HCT116 (cell line): ENCODE data around the gene AKT1. TPM values are rescaled to one million over a fixed set of nuclear protein-coding genes. Genes with fewer than 3 reads are reported as not detected.

ENCODE experiments used
- ATAC-seq: fragments of 200-7000 bp; cut with Tn5 transposase; 2 replicates; pipeline ENCODE4 v1.9.1; 2020; ENCODE audit warnings: mild to moderate bottlenecking, moderate library complexity
- BruUV-seq: library from RNA; stranded (reverse); fragments of 400-500 nt; replicated peaks from 2 replicates; lab custom pipeline; 2021; lab: Mats Ljungman, UMichigan
- CTCF ChIA-PET: fragments of 300-600 bp; sonication (Branson Sonifier 250); formaldehyde crosslinking; loops from one replicate; lab custom pipeline; 2021; ENCODE audit warnings: antibody characterized with exemption; lab: Charles Lee
- POLR2A ChIA-PET: fragments of 300-600, 350-600 bp; sonication (Branson Sonifier 250); formaldehyde crosslinking; loops from one replicate; lab custom pipeline; 2021; ENCODE audit warnings: antibody characterized with exemption; lab: Charles Lee
- RAD21 ChIA-PET, 2 experiments: fragments of 300-600 bp; sonication (Branson Sonifier 250); formaldehyde crosslinking; loops; one replicate each; lab custom pipeline; 2023; ENCODE audit warnings: low total read pairs in 2 of 2; ENCODE audit not compliant: uncharacterized antibody in 2 of 2, unreplicated experiment in 2 of 2, low non-redundant PET in 1 of 2; lab: Charles Lee
- DNase-seq: peaks from one replicate; pipeline ENCODE4 v3.0.0-alpha.2; 2010; ENCODE audit warnings: low read depth, low spot score
- H2AFZ ChIP-seq: fragments of 200-600 bp; shearing (Covaris generic), sonication (generic); 2 replicates; pipeline ENCODE4 v1.6.1; 2017; ENCODE audit warnings: low read depth, mixed run types, mixed read lengths, antibody characterized with exemption, low read length; ENCODE audit not compliant: poor library complexity, severe bottlenecking
- H3K27ac ChIP-seq: 2 replicates; pipeline ENCODE4 v1.5.1; 2012; ENCODE audit warnings: low read depth, low read length
- H3K27me3 ChIP-seq: fragments of 200-600 bp; sonication (generic); 2 replicates; pipeline ENCODE4 v1.6.1; 2016; ENCODE audit warnings: mixed run types, low read length, mixed read lengths; ENCODE audit not compliant: insufficient read depth
- H3K36me3 ChIP-seq, 2 experiments: fragments of 200-500 bp in 1 of 2; fragments of 200-600 bp in 1 of 2; sonication (Bioruptor generic) in 1 of 2; sonication (generic) in 1 of 2; 2 replicates each; pipeline versions ENCODE4 v1.5.1 to v1.6.1; 2014 to 2016; ENCODE audit warnings: low read length in 2 of 2, inconsistent platforms in 1 of 2, mixed read lengths in 1 of 2, mixed run types in 1 of 2; ENCODE audit not compliant: insufficient read depth in 2 of 2, control insufficient read depth in 1 of 2
- H3K4me1 ChIP-seq, 2 experiments: fragments of 200-600 bp in 1 of 2; sonication (generic) in 1 of 2; 2 replicates each; pipeline versions ENCODE4 v1.5.1 to v1.6.1; 2012 to 2017; ENCODE audit warnings: low read length in 2 of 2, inconsistent platforms in 1 of 2, mild to moderate bottlenecking in 1 of 2, mixed read lengths in 1 of 2, mixed run types in 1 of 2, moderate library complexity in 1 of 2; ENCODE audit not compliant: insufficient read depth in 2 of 2, control insufficient read depth in 1 of 2
- H3K4me2 ChIP-seq: fragments of 200-600 bp; sonication (generic); 2 replicates; pipeline ENCODE4 v1.6.1; 2017; ENCODE audit warnings: mixed run types, low read length, mixed read lengths
- H3K4me3 ChIP-seq, 2 experiments: fragments of 200-600 bp in 1 of 2; sonication (generic) in 1 of 2; replicated peaks in 1 of 2; 2 replicates each; pipeline ENCODE4 v1.5.1; 2011 to 2016; ENCODE audit warnings: low read length in 2 of 2, control low read depth in 1 of 2, low read depth in 1 of 2, mild to moderate bottlenecking in 1 of 2, mixed read lengths in 1 of 2, mixed run types in 1 of 2
- H3K79me2 ChIP-seq: fragments of 200-600 bp; sonication (generic); 2 replicates; pipeline ENCODE4 v1.6.1; 2017; ENCODE audit warnings: mild to moderate bottlenecking, mixed run types, low read length, moderate library complexity, mixed read lengths; ENCODE audit not compliant: insufficient read depth
- H3K9ac ChIP-seq: fragments of 200-600 bp; sonication (generic); 2 replicates; pipeline ENCODE4 v1.6.1; 2016; ENCODE audit warnings: low read length, mixed read lengths
- H3K9me2 ChIP-seq: fragments of 200-600 bp; sonication (generic), shearing (Covaris generic); 2 replicates; pipeline ENCODE4 v1.6.1; 2017; ENCODE audit warnings: mixed run types, mild to moderate bottlenecking, moderate library complexity; ENCODE audit not compliant: insufficient read depth
- H3K9me3 ChIP-seq, 2 experiments: fragments of 200-500 bp in 1 of 2; fragments of 200-600 bp in 1 of 2; sonication (Bioruptor generic) in 1 of 2; sonication (generic) in 1 of 2; 2 replicates each; pipeline ENCODE4 v1.6.1; 2014 to 2017; ENCODE audit warnings: low read length in 2 of 2, mixed read lengths in 2 of 2, inconsistent platforms in 1 of 2, low read depth in 1 of 2, mild to moderate bottlenecking in 1 of 2, mixed run types in 1 of 2, moderate library complexity in 1 of 2; ENCODE audit not compliant: control insufficient read depth in 1 of 2, insufficient read depth in 1 of 2
- H4K20me1 ChIP-seq: fragments of 200-600 bp; sonication (generic), shearing (Covaris generic); 2 replicates; pipeline ENCODE4 v1.6.1; 2017; ENCODE audit warnings: mixed run types, mild to moderate bottlenecking, moderate library complexity; ENCODE audit not compliant: insufficient read depth
- CBX3 ChIP-seq: IDR thresholded peaks from 2 replicates; pipeline ENCODE4 v1.6.1; 2012; ENCODE audit warnings: low read depth
- CEBPB ChIP-seq: IDR thresholded peaks from 2 replicates; pipeline ENCODE4 v1.6.1; 2012; ENCODE audit warnings: low read depth
- EGR1 ChIP-seq: IDR thresholded peaks from 2 replicates; pipeline ENCODE4 v1.6.1; 2012; ENCODE audit warnings: low read depth
- ELF1 ChIP-seq: IDR thresholded peaks from 2 replicates; pipeline ENCODE4 v1.6.1; 2012; ENCODE audit warnings: low read depth, borderline replicate concordance
- EZH2phosphoT487 ChIP-seq: fragments of 200-600 bp; IDR thresholded peaks from 2 replicates; pipeline ENCODE4 v1.6.1; 2018; ENCODE audit warnings: antibody characterized with exemption, borderline replicate concordance
- FOSL1 ChIP-seq: IDR thresholded peaks from 2 replicates; pipeline ENCODE4 v1.6.1; 2012; ENCODE audit warnings: low read depth
- POLR2A ChIP-seq: IDR thresholded peaks from 2 replicates; pipeline ENCODE4 v1.7.0; 2011; ENCODE audit warnings: borderline replicate concordance; ENCODE audit not compliant: insufficient read depth, insufficient read length; ENCODE audit errors: extremely low read depth
- SIN3A ChIP-seq: IDR thresholded peaks from 2 replicates; pipeline ENCODE4 v1.6.1; 2012; ENCODE audit warnings: low read depth
- SRF ChIP-seq: IDR thresholded peaks from 2 replicates; pipeline ENCODE4 v1.6.1; 2012; ENCODE audit warnings: low read depth
- YY1 ChIP-seq: IDR thresholded peaks from 2 replicates; pipeline ENCODE4 v1.6.1; 2011; ENCODE audit warnings: low read length, low read depth, moderate library complexity, mild to moderate bottlenecking; ENCODE audit not compliant: insufficient replicate concordance; ENCODE audit errors: extremely low read depth
- ZFX ChIP-seq: fragments of 450-650 bp; IDR thresholded peaks from 2 replicates; pipeline ENCODE4 v1.6.1; 2017
- intact Hi-C: fragments of 100-400 bp; cut with micrococcal nuclease; formaldehyde crosslinking; loops from 2 replicates; pipeline ENCODE4 v1.10.0; 2022
- total RNA-seq: library from RNA; stranded (reverse); gene quantifications from one replicate; pipeline ENCODE4 v1.2.1, GENCODE V29; 2021; ENCODE audit not compliant: unreplicated experiment
- TF ChIP-seq, protein P1 (sequence below): IDR thresholded peaks from 2 replicates; pipeline ENCODE4 v1.6.1; 2012
- TF ChIP-seq, protein P2 (sequence below): IDR thresholded peaks from 2 replicates; pipeline ENCODE4 v1.6.1; 2011; ENCODE audit warnings: mild to moderate bottlenecking, low read length, moderate library complexity; ENCODE audit not compliant: insufficient replicate concordance; ENCODE audit errors: extremely low read depth
- TF ChIP-seq, protein P3 (sequence below): IDR thresholded peaks from 2 replicates; pipeline ENCODE4 v1.6.1; 2012

AKT1 gene
- total RNA-seq, 1 experiment from 2014 or later: 152 TPM

DNA sequence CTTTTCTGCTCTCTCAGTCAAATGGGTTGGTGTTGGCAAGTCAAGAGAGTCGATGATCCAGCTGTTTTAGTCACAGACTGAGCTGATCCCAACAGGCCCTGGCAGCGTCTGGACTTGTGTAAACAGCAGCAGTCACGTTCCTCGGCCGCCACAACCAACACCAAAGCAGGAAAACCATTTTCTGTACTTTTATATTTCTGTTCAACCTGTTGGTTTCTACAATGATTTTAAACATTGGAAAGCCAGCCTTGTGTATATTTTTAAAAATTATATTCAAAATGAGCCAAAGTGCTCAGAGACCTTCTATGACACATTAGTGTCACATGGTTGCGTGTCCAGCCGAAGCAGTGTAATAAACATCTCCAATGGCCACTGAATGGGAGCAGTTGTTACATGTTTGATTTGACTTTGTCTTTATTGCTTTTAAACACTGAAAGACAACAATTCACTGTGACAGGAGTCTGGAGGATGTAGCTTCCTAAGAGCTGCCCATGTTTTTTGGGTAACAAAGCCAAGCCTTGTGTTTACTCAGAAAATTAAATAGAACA lies 48.5 kb downstream of the AKT1 start:
- Histone ChIP-seq H3K4me1 (peaks cover 11 to 18% of the 10 kb centered on the region in 2 experiments), H3K27ac (no peak overlapping the region), H3K4me3 (no peak overlapping the region), H3K9me2 (no peaks in the 10 kb centered on the region), H3K9me3 (no peaks in the 10 kb centered on the region), H3K36me3 (no peaks in the 10 kb centered on the region), H3K9ac (no peak overlapping the region), H4K20me1 (no peaks in the 10 kb centered on the region), H2AFZ (no peak overlapping the region), H3K27me3 (no peaks in the 10 kb centered on the region), H3K4me2 (no peak overlapping the region), H3K79me2 (no peaks in the 10 kb centered on the region)
- ATAC-seq (no peak), DNase-seq (no peak)
- no TSS peak for BruUV-seq
- RAD21 ChIA-PET: no interaction called here
- CTCF ChIA-PET: no interaction called here
- intact Hi-C loops: no loop called here
- TF ChIP-seq CEBPB (no peak), CBX3 (no peak), YY1 (no peak), SRF (no peak), ZFX (no peak), FOSL1 (no peak), POLR2A (no peak), EGR1 (no peak), SIN3A (no peak), ELF1 (no peak), EZH2phosphoT487 (no peak)
- TF ChIP-seq, protein P1, sequence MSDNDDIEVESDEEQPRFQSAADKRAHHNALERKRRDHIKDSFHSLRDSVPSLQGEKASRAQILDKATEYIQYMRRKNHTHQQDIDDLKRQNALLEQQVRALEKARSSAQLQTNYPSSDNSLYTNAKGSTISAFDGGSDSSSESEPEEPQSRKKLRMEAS: no peak
- TF ChIP-seq, protein P2, sequence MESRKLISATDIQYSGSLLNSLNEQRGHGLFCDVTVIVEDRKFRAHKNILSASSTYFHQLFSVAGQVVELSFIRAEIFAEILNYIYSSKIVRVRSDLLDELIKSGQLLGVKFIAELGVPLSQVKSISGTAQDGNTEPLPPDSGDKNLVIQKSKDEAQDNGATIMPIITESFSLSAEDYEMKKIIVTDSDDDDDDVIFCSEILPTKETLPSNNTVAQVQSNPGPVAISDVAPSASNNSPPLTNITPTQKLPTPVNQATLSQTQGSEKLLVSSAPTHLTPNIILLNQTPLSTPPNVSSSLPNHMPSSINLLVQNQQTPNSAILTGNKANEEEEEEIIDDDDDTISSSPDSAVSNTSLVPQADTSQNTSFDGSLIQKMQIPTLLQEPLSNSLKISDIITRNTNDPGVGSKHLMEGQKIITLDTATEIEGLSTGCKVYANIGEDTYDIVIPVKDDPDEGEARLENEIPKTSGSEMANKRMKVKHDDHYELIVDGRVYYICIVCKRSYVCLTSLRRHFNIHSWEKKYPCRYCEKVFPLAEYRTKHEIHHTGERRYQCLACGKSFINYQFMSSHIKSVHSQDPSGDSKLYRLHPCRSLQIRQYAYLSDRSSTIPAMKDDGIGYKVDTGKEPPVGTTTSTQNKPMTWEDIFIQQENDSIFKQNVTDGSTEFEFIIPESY: no peak
- TF ChIP-seq, protein P3, sequence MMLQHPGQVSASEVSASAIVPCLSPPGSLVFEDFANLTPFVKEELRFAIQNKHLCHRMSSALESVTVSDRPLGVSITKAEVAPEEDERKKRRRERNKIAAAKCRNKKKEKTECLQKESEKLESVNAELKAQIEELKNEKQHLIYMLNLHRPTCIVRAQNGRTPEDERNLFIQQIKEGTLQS: no peak
- POLR2A ChIA-PET: no interaction called here
